ENCODE results near the gene TKFC. TPM values are rescaled to one million over a fixed set of nuclear protein-coding genes. Genes with fewer than 3 reads are reported as not detected.

Gene TKFC
- 45.4 to 75.1 TPM (median 73.0 TPM) in 5 replicates for total RNA-seq (2022; extraction: Qiagen RNA extraction)

GRCh38 chr11:61332797-61333549, at the start of gene TKFC, which contains the start of gene DDB1:
Gene TKFC, plus strand, starts transcription at chr11:61333228. Its CDS starts 1,501 bp downstream, at chr11:61334729.
Gene DDB1, minus strand, starts transcription at chr11:61333105. Its CDS starts 137 bp downstream, at chr11:61332968.

GRCh38 chr11:61294717-61295595, 38.1 kb upstream of the TKFC start, which contains the start of gene VWCE:
Gene VWCE, minus strand, starts transcription at chr11:61295316. Its CDS starts 279 bp downstream, at chr11:61295037.

GRCh38 chr11:61361741-61362541, 28.9 kb downstream of the TKFC start, which contains the start of the genes CYB561A3 and TMEM138:
Gene CYB561A3, minus strand, starts transcription at chr11:61361882. Its CDS starts 5,169 bp downstream, at chr11:61356713.
Gene TMEM138, plus strand, starts transcription at chr11:61362374. Its CDS starts 2,017 bp downstream, at chr11:61364391.

Other genes with a start within 250 kb of the TKFC start
- not detected in 5 replicates for gene CD5, start 230.7 kb upstream of the TKFC start, total RNA-seq (2022; extraction: Qiagen RNA extraction)
- 16.2 to 18.2 TPM (median 17.1 TPM) in 5 replicates for gene VPS37C, start 171.8 kb upstream of the TKFC start, total RNA-seq (2022; extraction: Qiagen RNA extraction)
- gene PGA3, start 129.7 kb upstream of the TKFC start, total RNA-seq (2022; extraction: Qiagen RNA extraction): 0.12 TPM in 1 of 5 replicates, not detected in the others
- 0.07 to 0.26 TPM (median 0.16 TPM) in 3 of 5 replicates, not detected in the others for gene PGA4, start 110.9 kb upstream of the TKFC start, total RNA-seq (2022; extraction: Qiagen RNA extraction)
- gene PGA5, start 92.1 kb upstream of the TKFC start, total RNA-seq (2022; extraction: Qiagen RNA extraction): 0.08 TPM in 1 of 5 replicates, not detected in the others
- 0.46 to 0.85 TPM (median 0.49 TPM) in 5 replicates for gene VWCE, start 37.9 kb upstream of the TKFC start, total RNA-seq (2022; extraction: Qiagen RNA extraction)
- gene DDB1, start 123 bp upstream of the TKFC start, total RNA-seq (2022; extraction: Qiagen RNA extraction): 159 to 171 TPM (median 166 TPM) in 5 replicates
- gene CYB561A3, start 28.7 kb downstream of the TKFC start, total RNA-seq (2022; extraction: Qiagen RNA extraction): 35.7 to 45.5 TPM (median 41.7 TPM) in 5 replicates
- 75.9 to 100 TPM (median 97.3 TPM) in 5 replicates for gene TMEM138, start 29.1 kb downstream of the TKFC start, total RNA-seq (2022; extraction: Qiagen RNA extraction)
- 15.9 to 19.0 TPM (median 17.7 TPM) in 5 replicates for gene TMEM216, start 59.4 kb downstream of the TKFC start, total RNA-seq (2022; extraction: Qiagen RNA extraction)
- 66.8 to 77.8 TPM (median 71.6 TPM) in 5 replicates for gene CPSF7, start 96.7 kb downstream of the TKFC start, total RNA-seq (2022; extraction: Qiagen RNA extraction)
- 33.9 to 49.1 TPM (median 45.4 TPM) in 5 replicates for gene SDHAF2, start 96.9 kb downstream of the TKFC start, total RNA-seq (2022; extraction: Qiagen RNA extraction)
- 0.15 to 0.28 TPM (median 0.21 TPM) in 5 replicates for gene LRRC10B, start 175.5 kb downstream of the TKFC start, total RNA-seq (2022; extraction: Qiagen RNA extraction)
- 0.93 to 1.5 TPM (median 1.2 TPM) in 5 replicates for gene SYT7, start 247.8 kb downstream of the TKFC start, total RNA-seq (2022; extraction: Qiagen RNA extraction)